GM18502 (cell line): Measurements from ENCODE around the gene PABPN1L.

Experiments
- ATAC-seq: cut with Tn5 transposase; IDR thresholded peaks from one replicate; pipeline ENCODE4 v1.9.1; 2021; ENCODE audit warnings: mild to moderate bottlenecking; ENCODE audit not compliant: unreplicated experiment, poor library complexity

Gene PABPN1L

GRCh38 chr16:88884569-88885271 is 18.3 kb upstream of the PABPN1L start:
- ATAC-seq: no peak

DNA sequence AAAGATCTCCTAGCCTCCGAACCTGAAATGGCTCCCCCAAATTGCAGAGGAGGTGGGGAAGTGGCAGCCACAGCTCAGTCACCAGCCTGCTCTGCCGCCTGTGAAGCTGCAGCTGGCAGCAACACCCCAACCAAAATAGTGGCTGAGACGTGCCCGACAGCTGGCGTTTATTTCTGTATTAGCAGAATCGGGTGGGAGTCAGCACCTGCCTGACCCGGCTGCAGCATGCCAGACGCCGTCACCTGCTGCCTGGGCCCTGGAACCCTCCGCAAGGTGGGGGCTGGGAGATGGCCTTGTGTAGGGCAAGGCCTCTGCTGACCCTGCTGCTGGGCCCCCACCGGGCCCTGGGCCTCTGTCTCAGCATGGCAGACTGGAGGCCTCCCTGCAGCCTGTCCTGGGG is 17.5 kb upstream of the PABPN1L start:
- no peak for ATAC-seq

DNA sequence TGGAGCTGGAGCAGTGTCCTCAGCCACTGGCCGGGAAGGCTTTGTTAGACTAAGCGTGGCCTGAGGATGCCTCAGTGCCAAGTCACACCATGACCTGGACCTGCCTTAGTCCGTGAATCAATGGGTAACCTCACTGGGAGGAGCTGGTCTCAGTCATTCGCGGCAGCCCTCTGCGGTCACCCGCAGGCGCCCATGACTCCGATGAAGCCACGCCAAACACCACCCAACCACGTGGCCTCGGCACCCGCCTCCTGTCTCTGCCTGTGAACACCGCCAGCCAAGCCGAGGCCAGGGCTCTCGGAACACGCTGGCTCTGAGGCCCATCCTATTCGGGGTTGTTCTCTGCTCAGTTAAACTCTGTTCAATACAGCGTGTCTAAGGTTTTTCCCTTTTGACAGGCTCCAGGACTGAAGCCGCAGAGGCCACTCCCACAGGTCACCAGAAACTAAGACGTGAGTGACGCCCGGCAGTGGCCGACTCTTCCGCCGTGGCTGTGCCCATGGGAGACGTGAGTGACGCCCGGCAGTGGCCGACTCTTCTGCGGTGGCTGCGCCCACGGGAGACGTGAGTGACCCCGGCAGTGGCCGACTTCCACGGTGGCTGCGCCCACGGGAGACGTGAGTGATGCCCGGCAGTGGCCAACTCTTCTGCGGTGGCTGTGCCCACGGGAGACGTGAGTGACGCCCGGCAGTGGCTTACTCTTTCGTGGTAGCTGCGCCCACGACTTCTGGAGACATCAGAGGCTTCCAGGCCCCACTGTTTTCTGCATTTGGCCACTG is 16.8 kb upstream of the PABPN1L start:
- ATAC-seq: no peak

DNA sequence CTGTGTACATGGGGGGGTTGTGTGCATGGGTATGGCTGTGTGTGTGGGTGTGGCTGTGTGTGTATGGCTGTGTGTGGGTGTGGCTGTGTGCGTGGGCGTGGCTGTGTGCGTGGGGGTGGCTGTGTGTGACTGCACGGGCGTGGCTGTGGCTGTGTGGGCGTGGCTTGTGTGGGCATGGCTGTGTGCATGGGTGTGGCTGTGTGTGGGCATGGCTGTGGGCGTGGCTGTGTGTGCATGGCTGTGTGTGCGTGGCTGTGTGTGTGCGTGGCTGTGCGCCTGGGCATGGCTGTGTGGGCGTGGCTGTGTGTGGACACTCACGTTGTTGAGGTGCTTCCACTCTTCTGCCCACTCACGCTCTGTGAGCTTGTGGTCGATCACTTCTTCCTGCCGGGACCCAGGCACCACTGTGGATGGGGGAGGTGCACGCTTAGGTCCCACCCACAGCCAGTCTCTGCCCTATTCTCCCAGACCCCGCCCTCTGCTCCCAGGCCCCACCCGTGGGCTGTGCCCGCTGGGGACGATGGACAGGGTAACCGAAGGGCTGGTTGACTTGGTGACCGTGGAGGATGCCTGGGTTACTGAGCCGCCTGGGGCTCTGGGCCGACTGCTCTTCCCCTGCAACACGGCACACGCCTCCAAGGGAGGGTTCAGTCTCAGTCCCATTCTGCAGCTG is 16.0 kb upstream of the PABPN1L start:
- ATAC-seq: no peak

DNA sequence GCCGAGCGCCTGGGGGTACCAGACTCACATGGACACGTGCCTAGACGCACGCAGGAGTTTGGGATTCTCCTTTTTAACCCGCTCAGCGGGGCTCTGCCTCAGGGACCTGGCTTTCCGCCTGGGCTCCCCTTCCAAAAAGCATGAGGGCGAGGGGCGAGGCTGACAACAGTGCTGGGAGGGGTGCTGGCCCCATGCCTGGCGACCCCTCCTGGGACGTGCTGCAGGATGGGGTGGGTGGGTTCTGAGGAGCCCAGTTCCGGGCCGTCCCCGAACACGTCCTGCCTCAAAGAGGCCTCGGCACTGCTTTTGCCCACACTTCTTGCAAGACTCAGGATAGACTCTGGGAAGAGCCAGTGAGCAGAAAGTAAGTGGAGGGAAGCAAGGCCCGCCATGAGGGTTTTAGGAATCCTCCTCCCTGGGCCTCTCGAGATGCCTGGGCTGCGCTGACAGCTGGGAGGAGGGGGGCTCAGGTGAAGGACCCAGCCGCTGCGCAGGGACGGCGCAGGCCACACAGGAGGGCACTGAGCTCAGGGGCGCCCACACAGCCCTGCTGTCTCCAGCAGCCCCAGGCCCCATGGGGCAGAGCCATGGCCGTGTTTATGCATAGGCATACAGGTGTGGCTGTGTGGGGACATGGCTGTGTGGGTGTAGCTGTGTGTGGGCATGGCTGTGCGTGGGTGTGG is 15.4 kb upstream of the PABPN1L start:
- no peak for ATAC-seq

- ATAC-seq: no peak
Observed at GRCh38 chr16:88881007-88881615, 14.7 kb upstream of the PABPN1L start.

DNA sequence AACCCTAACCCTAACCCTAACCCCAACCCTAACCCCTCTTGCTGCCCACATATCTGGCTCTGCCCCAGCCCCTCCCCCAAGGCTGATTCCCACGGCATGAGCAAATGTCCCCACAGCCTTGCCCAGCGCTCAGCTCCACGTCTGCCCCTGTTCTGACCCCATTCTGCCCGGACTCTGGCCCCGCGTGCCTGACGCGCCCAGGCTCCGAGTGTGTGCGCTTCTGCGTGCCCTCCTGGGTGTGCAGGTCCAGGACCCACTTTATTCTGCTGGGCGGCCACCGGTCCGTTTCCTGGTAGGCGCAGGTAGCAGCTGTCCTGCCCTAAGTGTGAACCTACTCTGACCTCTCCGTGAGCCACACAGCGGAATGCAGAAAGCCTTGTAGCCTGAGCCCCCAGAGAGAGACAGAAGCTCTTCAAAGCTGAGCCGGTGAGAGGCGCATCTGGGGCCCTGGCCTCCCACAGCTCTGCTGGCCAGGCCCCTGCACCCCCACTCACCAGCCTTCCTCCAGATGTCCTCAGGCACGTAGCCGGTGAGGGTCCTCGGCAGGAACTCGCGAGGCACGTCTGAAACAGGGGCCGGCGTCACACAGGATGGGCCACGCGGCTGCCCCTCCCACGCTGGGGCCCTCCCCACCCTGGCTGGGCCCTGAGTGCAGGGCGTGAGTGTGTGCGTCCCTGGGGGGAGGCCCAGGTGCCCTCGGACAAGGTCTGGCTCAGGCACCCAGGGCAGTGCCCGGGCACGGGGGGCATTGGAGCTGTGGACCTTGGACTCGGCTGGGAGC is 14.0 kb upstream of the PABPN1L start:
- ATAC-seq: no peak

DNA sequence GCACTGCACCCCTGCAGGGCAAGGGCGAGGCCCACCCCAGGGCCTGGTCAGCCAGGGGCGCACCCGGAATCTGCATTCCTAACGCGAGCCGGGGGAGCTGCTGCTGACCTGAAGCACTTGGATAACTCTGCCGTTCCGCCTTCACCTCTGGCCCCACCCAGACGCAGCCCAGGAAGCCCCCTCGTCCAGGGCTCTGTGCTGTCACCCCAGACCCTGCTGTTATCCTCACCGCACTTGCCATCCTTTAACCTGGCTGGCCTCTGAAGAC is 13.3 kb upstream of the PABPN1L start:
- ATAC-seq: no peak

DNA sequence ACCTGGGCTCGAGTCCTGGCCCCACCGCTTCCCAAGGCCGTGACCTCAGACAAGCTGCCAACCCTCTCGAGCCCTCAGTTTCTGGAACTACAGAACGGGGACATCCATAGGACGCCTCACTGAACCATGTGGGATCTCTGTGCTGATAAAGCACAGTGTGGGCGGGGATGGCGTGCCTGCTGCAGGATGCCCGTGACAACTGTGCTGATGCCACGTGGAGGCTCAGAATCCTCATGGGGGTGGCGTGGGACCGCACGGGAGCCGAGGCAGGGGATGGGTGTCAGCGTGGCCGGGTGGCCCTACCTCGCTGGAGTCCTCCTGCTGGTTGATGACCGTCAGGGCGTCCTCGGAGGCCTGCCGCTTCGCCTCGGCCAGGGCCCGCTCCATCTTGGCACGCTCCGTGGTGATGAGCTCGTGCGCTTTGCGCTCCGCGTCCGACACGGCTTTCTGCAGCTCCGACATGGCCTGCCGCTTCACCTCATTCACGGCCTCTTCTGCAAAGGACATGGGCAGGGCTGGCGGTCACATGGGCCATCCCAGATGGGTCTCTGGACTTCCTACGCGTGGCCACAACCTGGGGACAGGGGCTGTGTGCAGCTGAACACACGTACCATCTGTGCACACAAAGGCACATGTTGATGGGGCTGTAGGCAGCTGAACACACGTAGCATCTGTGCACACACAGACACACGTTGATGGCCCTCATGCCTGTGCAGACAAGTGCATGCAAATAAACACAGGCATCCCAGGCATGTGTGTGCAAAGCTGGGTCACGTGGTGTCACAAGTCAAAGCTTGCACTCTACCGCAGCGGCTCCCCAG is 12.7 kb upstream of the PABPN1L start:
- no peak for ATAC-seq

DNA sequence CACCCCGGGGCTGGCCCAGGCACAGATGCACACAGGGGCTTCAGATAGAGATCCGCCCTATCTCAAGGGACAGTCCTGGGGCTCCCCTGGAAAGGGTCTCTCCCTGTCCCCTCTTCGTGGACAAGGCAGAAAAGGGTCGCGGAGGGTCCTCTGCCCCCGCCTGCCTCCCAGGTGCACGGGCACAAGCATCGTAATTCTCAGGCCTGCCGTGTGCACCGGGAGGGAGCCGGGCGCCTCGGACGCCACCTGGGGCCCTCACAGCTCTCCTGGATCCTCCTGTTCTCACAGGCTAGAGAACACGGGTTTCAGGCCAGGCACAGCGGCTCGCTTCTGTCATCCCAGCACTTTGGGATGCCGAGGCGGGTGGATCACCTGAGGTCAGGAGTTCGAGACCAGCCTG is 11.9 kb upstream of the PABPN1L start:
- ATAC-seq: no peak

DNA sequence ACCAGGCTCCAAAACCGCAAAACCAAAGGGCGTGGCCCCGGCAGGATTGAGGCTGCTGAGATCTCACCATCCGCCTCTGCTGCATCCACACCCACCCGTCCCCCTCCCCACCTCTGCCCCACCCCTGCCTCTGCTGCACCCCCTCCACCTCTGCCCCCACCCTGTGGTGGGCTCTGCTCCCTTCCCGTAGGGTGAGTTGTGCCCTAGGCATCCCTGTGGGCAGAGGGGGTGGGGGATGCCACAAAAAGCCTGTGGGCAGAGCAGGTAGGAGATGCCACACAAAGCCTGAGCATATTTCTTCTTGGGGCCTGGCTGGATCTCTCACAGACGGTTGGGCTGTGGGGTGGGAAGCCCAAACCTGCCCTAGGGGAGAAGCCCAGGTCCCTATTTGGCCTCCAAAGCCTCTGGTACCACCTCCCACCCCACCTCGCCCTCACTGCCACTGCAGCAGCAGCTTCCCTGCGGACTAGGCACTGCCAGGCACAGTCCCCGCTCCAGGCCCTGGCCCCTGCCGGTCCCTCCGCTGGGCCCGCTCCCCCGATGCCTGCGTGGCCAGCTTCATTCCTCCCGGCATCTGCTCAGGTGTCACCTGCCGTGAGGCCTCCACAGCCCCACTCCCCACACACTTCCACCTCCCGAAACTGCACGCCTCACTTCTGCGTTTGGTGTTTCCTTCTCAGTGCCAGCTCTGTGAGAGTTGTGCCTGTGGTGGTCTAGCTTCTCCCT is 11.3 kb upstream of the PABPN1L start:
- ATAC-seq: no peak

DNA sequence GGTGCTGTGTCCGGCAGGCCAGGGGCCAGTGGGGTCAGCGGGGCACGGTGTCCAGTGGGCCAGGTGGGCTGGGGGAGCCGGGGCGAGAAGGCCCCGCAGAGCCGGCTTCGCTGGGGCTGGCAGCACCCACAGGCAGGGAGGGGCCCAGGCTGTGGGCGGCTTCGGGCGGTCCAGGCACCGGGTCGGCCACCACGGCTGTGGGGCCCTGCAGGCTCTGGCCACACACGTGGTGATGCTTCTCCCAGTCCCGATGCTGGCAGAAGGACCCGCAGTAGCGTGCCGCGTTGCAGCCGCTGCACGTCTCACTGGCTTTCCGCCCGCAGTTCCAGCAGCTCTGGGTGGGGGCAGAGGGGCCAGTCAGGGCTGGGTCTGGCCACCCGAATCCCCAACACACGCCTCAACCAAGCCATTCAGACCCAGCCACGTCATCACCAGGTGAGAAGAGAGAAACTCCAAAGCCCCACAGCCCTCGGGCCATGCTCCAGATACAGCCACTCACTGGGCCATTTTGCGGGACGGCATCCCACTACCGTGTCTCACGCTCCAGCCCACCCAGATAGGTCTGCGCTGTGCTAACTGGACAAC is 10.6 kb upstream of the PABPN1L start:
- ATAC-seq: no peak

DNA sequence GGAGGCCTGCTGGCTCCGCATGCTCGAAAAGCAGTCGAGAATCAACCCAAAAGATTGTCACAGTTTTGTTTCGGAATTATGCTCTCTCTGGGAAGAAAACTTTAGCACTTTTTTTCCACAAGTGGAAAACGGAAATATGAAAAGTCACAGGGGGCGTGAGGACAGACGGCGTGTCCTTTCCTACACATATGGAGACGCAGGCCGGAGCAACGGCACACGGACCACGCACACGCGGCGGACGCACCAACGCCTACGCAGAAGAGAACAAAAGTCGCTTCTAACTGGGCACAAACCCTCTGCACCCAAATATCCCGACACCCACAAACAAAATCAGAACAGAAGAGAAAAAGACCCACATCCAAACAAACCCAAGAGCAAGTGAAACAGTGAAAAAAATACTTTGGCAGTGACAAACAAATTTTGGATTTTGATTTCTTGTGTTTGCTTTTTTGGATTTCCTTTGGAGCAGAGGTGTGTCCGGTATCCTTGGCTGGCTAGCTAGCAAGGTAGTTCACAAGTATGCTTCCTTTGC is 9.3 kb upstream of the PABPN1L start:
- no peak for ATAC-seq

GRCh38 chr16:88874938-88875599 is 8.6 kb upstream of the PABPN1L start:
- no peak for ATAC-seq

DNA sequence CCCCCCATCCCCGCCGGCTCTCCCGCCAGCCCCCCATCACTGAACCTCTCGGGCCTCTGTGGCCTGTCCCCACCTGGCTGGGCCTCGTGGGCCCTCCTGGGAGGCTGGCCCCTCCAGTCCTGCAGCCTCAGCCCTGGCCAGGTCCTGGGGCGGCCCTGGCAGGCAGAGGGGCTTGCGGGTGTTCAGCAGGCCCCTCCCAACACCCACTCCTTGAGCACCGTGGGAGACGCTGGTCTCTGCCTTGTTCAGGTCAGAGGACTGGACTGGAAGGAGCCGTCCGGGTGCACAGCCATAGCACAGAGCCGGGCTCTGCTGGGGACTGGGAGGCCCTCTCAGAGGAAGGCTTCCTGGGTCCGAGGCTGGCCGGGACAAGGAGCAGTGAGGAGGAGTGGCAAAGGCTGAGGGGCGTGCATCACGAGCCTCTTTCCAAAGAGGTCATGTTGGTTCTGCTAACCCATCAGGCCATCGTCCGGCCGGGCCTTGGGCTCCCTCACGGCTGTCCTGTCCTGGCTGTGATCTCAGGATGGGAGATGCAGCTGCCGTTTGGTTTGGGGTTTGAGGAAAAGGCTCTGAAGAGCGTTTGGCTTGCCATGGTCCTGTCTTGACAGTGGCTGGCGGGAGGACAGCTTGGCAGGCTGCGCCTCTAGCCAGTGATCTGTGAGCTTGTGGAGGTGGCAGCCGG is 6.3 kb upstream of the PABPN1L start:
- ATAC-seq: no peak

DNA sequence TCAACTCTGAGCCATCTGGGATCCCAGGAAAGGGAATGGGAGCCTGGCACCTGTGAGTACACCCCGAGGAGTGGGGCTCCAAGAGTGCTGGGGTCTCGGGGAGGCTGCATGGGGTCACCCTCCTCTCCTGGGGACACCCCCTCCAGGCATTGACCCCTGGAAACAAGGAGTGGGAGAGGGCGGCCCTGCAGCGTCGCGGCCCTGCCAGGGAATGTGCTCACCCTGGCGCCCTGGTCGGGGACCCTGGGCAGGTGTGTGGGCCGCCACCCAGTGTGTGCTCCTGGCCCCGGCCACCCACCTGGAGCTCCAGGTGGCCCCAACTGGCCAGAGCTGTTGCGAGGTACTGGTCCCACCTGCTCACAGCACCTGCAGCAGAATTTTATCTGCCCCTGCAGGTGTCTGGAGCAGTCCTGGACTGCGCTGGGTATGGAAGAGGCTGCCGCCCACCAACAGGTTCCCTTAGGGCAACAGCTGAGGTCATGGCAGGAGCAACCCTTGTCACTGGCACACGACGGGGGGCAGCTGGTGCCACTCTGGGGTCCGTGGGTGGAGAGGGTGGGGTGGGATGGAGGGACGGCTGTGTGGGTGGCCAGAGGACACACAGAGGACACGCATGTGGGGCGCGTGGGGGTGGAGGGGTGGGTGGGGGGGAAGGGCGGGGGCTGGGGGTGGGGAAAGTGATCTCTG is 5.4 kb upstream of the PABPN1L start:
- no peak for ATAC-seq
